Measurements from ENCODE around the gene EPHA2. TPM values are rescaled to one million over a fixed set of nuclear protein-coding genes. Genes with fewer than 3 reads are reported as not detected.
"Not testable (repeated sequence)": the region's sequence is repeated elsewhere in the genome, so short reads cannot be mapped to it uniquely, and the experiment has no call there.

The EPHA2 gene
- total RNA-seq, 2 experiments from 2014 or later = 0.08 TPM; not detected in 1

- H3K36me3 Mint-ChIP-seq = no peaks in the 10 kb centered on the region
- H3K4me3 Mint-ChIP-seq = no peak overlapping the region
- H3K4me1 Mint-ChIP-seq = peaks cover 8% of the 10 kb centered on the region
- no peaks in the 10 kb centered on the region for H3K9me3 Mint-ChIP-seq
- DNase-seq = no peak
- H3K27ac Mint-ChIP-seq = no peak overlapping the region
- H3K27me3 Mint-ChIP-seq = no peaks in the 10 kb centered on the region
Observed at GRCh38 chr1:16118706-16119105, 37.2 kb downstream of the EPHA2 start.

- DNase-seq = no peak
- H3K36me3 Mint-ChIP-seq = no peaks in the 10 kb centered on the region
Observed at GRCh38 chr1:16117936-16118335, 37.9 kb downstream of the EPHA2 start.

GRCh38 chr1:16117369-16117768 is 38.5 kb downstream of the EPHA2 start:
- Mint-ChIP-seq H3K27me3 (no peaks in the 10 kb centered on the region), H3K4me1 (no peaks in the 10 kb centered on the region), H3K9me3 (no peaks in the 10 kb centered on the region), H3K36me3 (no peaks in the 10 kb centered on the region), H3K27ac (no peak overlapping the region), H3K4me3 (no peak overlapping the region)
- no peak for DNase-seq

More at GRCh38 chr1:16117936-16118335, 37.9 kb downstream of the EPHA2 start:
- H3K27me3 Mint-ChIP-seq = no peaks in the 10 kb centered on the region
- no peak overlapping the region for H3K4me3 Mint-ChIP-seq
- peaks cover 4% of the 10 kb centered on the region for H3K4me1 Mint-ChIP-seq
- no peaks in the 10 kb centered on the region for H3K9me3 Mint-ChIP-seq
- H3K27ac Mint-ChIP-seq = no peak overlapping the region

- Mint-ChIP-seq H3K27me3 (no peaks in the 10 kb centered on the region), H3K27ac (no peak overlapping the region)
Observed at GRCh38 chr1:16116625-16117024, 39.2 kb downstream of the EPHA2 start.

GRCh38 chr1:16116002-16116401 is 39.9 kb downstream of the EPHA2 start:
- no peak for DNase-seq
- H3K4me1 Mint-ChIP-seq = no peaks in the 10 kb centered on the region
- no peak overlapping the region for H3K4me3 Mint-ChIP-seq
- no peaks in the 10 kb centered on the region for H3K36me3 Mint-ChIP-seq
- H3K27ac Mint-ChIP-seq = no peak overlapping the region
- no peaks in the 10 kb centered on the region for H3K9me3 Mint-ChIP-seq
- H3K27me3 Mint-ChIP-seq = no peaks in the 10 kb centered on the region

More at GRCh38 chr1:16116625-16117024, 39.2 kb downstream of the EPHA2 start:
- no peaks in the 10 kb centered on the region for H3K9me3 Mint-ChIP-seq
- no peaks in the 10 kb centered on the region for H3K36me3 Mint-ChIP-seq
- H3K4me1 Mint-ChIP-seq = no peaks in the 10 kb centered on the region
- DNase-seq = no peak
- no peak overlapping the region for H3K4me3 Mint-ChIP-seq

- no peak for DNase-seq
- H3K27ac Mint-ChIP-seq = no peak overlapping the region
- no peaks in the 10 kb centered on the region for H3K9me3 Mint-ChIP-seq
- no peaks in the 10 kb centered on the region for H3K27me3 Mint-ChIP-seq
- no peaks in the 10 kb centered on the region for H3K36me3 Mint-ChIP-seq
- H3K4me3 Mint-ChIP-seq = no peak overlapping the region
- no peaks in the 10 kb centered on the region for H3K4me1 Mint-ChIP-seq
Observed at GRCh38 chr1:16115468-16115983, 40.3 kb downstream of the EPHA2 start.

- H3K9me3 Mint-ChIP-seq = no peaks in the 10 kb centered on the region
- no peak overlapping the region for H3K27ac Mint-ChIP-seq
- H3K4me1 Mint-ChIP-seq = no peaks in the 10 kb centered on the region
- no peak overlapping the region for H3K4me3 Mint-ChIP-seq
- no peak for DNase-seq
- H3K36me3 Mint-ChIP-seq = no peaks in the 10 kb centered on the region
- no peaks in the 10 kb centered on the region for H3K27me3 Mint-ChIP-seq
Observed at GRCh38 chr1:16114527-16115467, 41.1 kb downstream of the EPHA2 start.

- H3K27ac Mint-ChIP-seq = no peak overlapping the region
- peaks cover 3% of the 10 kb centered on the region for H3K36me3 Mint-ChIP-seq
- DNase-seq = no peak
- no peaks in the 10 kb centered on the region for H3K4me1 Mint-ChIP-seq
- H3K4me3 Mint-ChIP-seq = no peak overlapping the region
- peaks cover 3% of the 10 kb centered on the region for H3K27me3 Mint-ChIP-seq
- peaks cover 7% of the 10 kb centered on the region for H3K9me3 Mint-ChIP-seq
Observed at GRCh38 chr1:16112596-16113555, 43.0 kb downstream of the EPHA2 start.

- Mint-ChIP-seq H3K4me1 (no peaks in the 10 kb centered on the region), H3K36me3 (peaks cover 3% of the 10 kb centered on the region), H3K4me3 (no peak overlapping the region), H3K9me3 (peaks cover 12% of the 10 kb centered on the region), H3K27me3 (peaks cover 5% of the 10 kb centered on the region), H3K27ac (no peak overlapping the region)
- DNase-seq = no peak
Observed at GRCh38 chr1:16111771-16112595, 43.9 kb downstream of the EPHA2 start.

- no peak for DNase-seq
- H3K4me3 Mint-ChIP-seq = no peak overlapping the region
- H3K27me3 Mint-ChIP-seq = peaks cover 5% of the 10 kb centered on the region
- peaks cover 3% of the 10 kb centered on the region for H3K36me3 Mint-ChIP-seq
- H3K4me1 Mint-ChIP-seq = no peaks in the 10 kb centered on the region
- peaks cover 12% of the 10 kb centered on the region for H3K9me3 Mint-ChIP-seq
- no peak overlapping the region for H3K27ac Mint-ChIP-seq
Observed at GRCh38 chr1:16110884-16111283, 45.0 kb downstream of the EPHA2 start.

GRCh38 chr1:16110456-16110855 is 45.4 kb downstream of the EPHA2 start:
- no peak for DNase-seq
- Mint-ChIP-seq H3K36me3 (peaks cover 3% of the 10 kb centered on the region), H3K9me3 (peaks cover 12% of the 10 kb centered on the region), H3K4me3 (no peak overlapping the region), H3K4me1 (no peaks in the 10 kb centered on the region), H3K27ac (no peak overlapping the region), H3K27me3 (peaks cover 5% of the 10 kb centered on the region)

- peaks cover 3% of the 10 kb centered on the region for H3K36me3 Mint-ChIP-seq
- H3K27me3 Mint-ChIP-seq = peaks cover 5% of the 10 kb centered on the region
- H3K9me3 Mint-ChIP-seq = peaks cover 12% of the 10 kb centered on the region
- no peak overlapping the region for H3K27ac Mint-ChIP-seq
- DNase-seq = no peak
- H3K4me3 Mint-ChIP-seq = no peak overlapping the region
- H3K4me1 Mint-ChIP-seq = no peaks in the 10 kb centered on the region
Observed at GRCh38 chr1:16109571-16109970, 46.3 kb downstream of the EPHA2 start.

- not testable (repeated sequence) for H3K36me3 Mint-ChIP-seq, H3K4me3 Mint-ChIP-seq, H3K4me1 Mint-ChIP-seq, DNase-seq, H3K27ac Mint-ChIP-seq, H3K27me3 Mint-ChIP-seq
- H3K9me3 Mint-ChIP-seq = peaks cover 16% of the 10 kb centered on the region
Observed at GRCh38 chr1:16107039-16107438, 48.8 kb downstream of the EPHA2 start.

- no peak overlapping the region for H3K4me3 Mint-ChIP-seq
- H3K9me3 Mint-ChIP-seq = peaks cover 5% of the 10 kb centered on the region
- no peaks in the 10 kb centered on the region for H3K36me3 Mint-ChIP-seq
- no peak overlapping the region for H3K27ac Mint-ChIP-seq
- no peaks in the 10 kb centered on the region for H3K4me1 Mint-ChIP-seq
- H3K27me3 Mint-ChIP-seq = peaks cover 4% of the 10 kb centered on the region
- DNase-seq = no peak
Observed at GRCh38 chr1:16101623-16102022, 54.2 kb downstream of the EPHA2 start.
